Right lobe of liver (tissue), 6 donors: Measurements from ENCODE around the gene C10orf67. TPM values are rescaled to one million over a fixed set of nuclear protein-coding genes. Genes with fewer than 3 reads are reported as not detected.
A peak's percentile ranks its signal among the peaks of the same experiment; 100 is the strongest.

Experiments
- ATAC-seq, 4 donors: fragments of 200-7000 bp; cut with Tn5 transposase; one replicate each; pipeline ENCODE4 v1.9.1; 2020; ENCODE audit warnings: mild to moderate bottlenecking in 4 of 4, moderate library complexity in 4 of 4
- DNase-seq, 3 donors: peaks; one replicate each; pipeline ENCODE4 v3.0.0-alpha.2; 2020
- H3K27ac ChIP-seq, 3 donors: fragments of 200-600 bp; one replicate each; pipeline ENCODE4 v1.8.0; 2022
- H3K27me3 ChIP-seq, 2 donors: fragments of 200-600 bp; one replicate each; pipeline ENCODE4 v1.8.0; 2022
- H3K36me3 ChIP-seq, 4 donors: fragments of 200-600 bp; sonication (generic) in 1 of 4; one replicate each; pipeline versions ENCODE4 v1.5.1 to v1.8.0; 2017 to 2022; ENCODE audit warnings: control low read depth in 1 of 4
- H3K4me1 ChIP-seq, 4 donors: fragments of 200-600 bp; sonication (generic) in 1 of 4; one replicate each; pipeline versions ENCODE4 v1.5.1 to v1.8.0; 2017 to 2022; ENCODE audit warnings: control low read depth in 1 of 4
- H3K4me3 ChIP-seq, 3 donors: fragments of 200-600 bp; one replicate each; pipeline ENCODE4 v1.8.0; 2022
- H3K9me3 ChIP-seq, 4 donors: fragments of 200-600 bp; sonication (generic) in 1 of 4; one replicate each; pipeline versions ENCODE4 v1.5.1 to v1.8.0; 2017 to 2022; ENCODE audit warnings: control low read depth in 1 of 4
- POLR2A ChIP-seq: fragments of 450-650 bp; IDR thresholded peaks from one replicate; pipeline ENCODE4 v1.6.1; 2017; ENCODE audit warnings: antibody characterized with exemption, mild to moderate bottlenecking
- WGBS: methylation state at CpG from one replicate; pipeline ENCODE4 v1.1.6; 2018; ENCODE audit warnings: low coverage, low lambda C conversion rate; ENCODE audit not compliant: insufficient coverage; ENCODE audit errors: missing lambda C conversion rate; 5-methylcytosine and 5-hydroxymethylcytosine counted together
- intact Hi-C, 2 donors: fragments of 100-400 bp; cut with DNase I; formaldehyde crosslinking; loops; one replicate each; pipeline versions ENCODE4 v1.11.2 to v1.14.1; 2022
- total RNA-seq, 6 experiments: library from RNA; depleted of rRNA in 2 of 6; stranded (reverse); fragments of >200 nt in 2 of 6; fragmentation: NEBNext Ultra II Directional in 3 of 6; extraction: Animal tissue kit (Norgen Biotek cat#: 25700) in 3 of 6; gene quantifications; one replicate each; pipeline versions ENCODE4 v1.1.0 to v1.2.4, GENCODE V29; 2016 to 2023
- TF ChIP-seq, protein P1 (sequence below), 4 donors: fragments of 200-600 bp in 3 of 4; fragments of 450-650 bp in 1 of 4; IDR thresholded peaks; one replicate each; pipeline versions ENCODE4 v1.5.1 to v1.8.0; 2016 to 2022; ENCODE audit warnings: antibody characterized with exemption in 4 of 4, mild to moderate bottlenecking in 2 of 4
- donor health status: DM: no; HTN: yes; CAD: no.
- donor health status: DM: no; HTN: no; CAD: no.
- donor health status: DM: no; HTN: no; CAD: no.
- donor health status: DM: no; HTN: yes; CAD: no.
- donor health status: DM: no; HTN: yes; CAD: no.

Gene C10orf67
- total RNA-seq, 6 experiments from 2014 or later: not detected

DNA sequence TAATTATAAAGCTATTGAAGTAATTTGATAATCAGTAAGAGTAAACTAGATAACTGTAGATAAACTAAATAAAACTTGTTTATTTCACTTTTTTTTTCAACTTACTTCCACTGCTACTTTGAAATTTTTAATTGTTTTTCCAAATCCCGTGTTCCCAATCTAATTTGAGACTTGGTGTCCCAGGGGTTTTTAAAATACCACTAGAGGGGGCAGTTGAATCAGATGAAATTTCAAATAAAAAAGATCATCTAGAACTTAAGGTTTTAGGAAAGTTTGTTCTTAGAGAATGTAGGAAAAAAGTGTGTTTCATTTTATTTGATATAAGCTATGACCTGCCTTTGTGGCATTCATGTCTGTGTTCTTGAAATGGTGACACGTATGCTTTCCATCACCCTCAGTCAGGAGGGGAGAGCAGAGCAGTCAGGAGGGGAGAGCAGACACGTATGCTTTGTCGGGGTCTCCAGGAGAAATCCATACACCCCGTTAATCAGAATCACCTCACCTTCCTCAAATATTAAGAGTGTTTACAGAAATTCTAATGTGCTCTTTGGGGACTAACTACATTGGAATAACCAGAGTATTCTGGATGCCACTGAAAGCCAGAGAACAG lies 49.9 kb downstream of the C10orf67 start:
- H3K4me3 ChIP-seq: no peak overlapping the region
- H3K27ac ChIP-seq: no peak overlapping the region
- no peaks in the 10 kb centered on the region for H3K36me3 ChIP-seq
- no peaks in the 10 kb centered on the region for H3K27me3 ChIP-seq
- 42% methylated on average over 5 of the region's 5 CpGs for WGBS
- DNase-seq (no peak), ATAC-seq (no peak)
- TF ChIP-seq, protein P1, sequence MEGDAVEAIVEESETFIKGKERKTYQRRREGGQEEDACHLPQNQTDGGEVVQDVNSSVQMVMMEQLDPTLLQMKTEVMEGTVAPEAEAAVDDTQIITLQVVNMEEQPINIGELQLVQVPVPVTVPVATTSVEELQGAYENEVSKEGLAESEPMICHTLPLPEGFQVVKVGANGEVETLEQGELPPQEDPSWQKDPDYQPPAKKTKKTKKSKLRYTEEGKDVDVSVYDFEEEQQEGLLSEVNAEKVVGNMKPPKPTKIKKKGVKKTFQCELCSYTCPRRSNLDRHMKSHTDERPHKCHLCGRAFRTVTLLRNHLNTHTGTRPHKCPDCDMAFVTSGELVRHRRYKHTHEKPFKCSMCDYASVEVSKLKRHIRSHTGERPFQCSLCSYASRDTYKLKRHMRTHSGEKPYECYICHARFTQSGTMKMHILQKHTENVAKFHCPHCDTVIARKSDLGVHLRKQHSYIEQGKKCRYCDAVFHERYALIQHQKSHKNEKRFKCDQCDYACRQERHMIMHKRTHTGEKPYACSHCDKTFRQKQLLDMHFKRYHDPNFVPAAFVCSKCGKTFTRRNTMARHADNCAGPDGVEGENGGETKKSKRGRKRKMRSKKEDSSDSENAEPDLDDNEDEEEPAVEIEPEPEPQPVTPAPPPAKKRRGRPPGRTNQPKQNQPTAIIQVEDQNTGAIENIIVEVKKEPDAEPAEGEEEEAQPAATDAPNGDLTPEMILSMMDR (IDR thresholded peaks at IDR 0.05): peak; percentile 29 to 64 (median 54)
- TF ChIP-seq POLR2A: no peak
- intact Hi-C loops: no loop called here
- no peaks in the 10 kb centered on the region for H3K9me3 ChIP-seq
- no peaks in the 10 kb centered on the region for H3K4me1 ChIP-seq

DNA sequence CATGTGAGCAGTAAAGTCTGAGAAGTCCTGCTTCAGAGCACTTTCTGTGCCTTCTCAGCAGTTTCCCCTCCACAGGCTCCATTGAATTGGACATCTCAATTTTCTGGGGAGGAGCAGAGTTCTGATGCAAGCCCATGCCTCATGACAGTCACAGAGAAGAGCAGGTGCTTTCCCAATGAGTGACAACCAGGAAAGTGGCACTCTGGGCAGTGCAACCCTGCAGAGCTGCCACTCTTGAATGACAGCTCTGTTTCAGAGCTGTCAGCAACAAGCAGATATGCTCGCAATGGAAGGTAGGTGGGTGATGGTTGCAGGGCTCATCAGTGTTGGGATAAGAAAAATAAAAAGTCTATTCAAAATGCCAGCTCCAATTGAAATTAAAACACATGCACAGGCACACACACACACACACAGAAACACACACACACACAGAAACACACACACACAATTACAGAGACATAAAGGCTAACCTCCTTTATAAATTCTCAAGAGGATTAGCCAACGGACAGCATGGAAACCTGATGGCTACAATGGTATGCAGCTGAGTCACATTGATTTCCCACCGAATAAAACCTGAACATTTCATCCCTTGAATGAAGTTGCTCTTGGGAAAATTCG lies 50.5 kb downstream of the C10orf67 start:
- TF ChIP-seq, protein P1 (IDR thresholded peaks at IDR 0.05): no peak
- no peak for TF ChIP-seq POLR2A
- no peak overlapping the region for H3K4me3 ChIP-seq
- intact Hi-C loops: no loop called here
- no peaks in the 10 kb centered on the region for H3K4me1 ChIP-seq
- WGBS: 38% methylated on average over 4 of the region's 4 CpGs
- H3K36me3 ChIP-seq: no peaks in the 10 kb centered on the region
- ATAC-seq: no peak
- H3K27me3 ChIP-seq: no peaks in the 10 kb centered on the region
- H3K27ac ChIP-seq: no peak overlapping the region
- no peaks in the 10 kb centered on the region for H3K9me3 ChIP-seq
- no peak for DNase-seq

DNA sequence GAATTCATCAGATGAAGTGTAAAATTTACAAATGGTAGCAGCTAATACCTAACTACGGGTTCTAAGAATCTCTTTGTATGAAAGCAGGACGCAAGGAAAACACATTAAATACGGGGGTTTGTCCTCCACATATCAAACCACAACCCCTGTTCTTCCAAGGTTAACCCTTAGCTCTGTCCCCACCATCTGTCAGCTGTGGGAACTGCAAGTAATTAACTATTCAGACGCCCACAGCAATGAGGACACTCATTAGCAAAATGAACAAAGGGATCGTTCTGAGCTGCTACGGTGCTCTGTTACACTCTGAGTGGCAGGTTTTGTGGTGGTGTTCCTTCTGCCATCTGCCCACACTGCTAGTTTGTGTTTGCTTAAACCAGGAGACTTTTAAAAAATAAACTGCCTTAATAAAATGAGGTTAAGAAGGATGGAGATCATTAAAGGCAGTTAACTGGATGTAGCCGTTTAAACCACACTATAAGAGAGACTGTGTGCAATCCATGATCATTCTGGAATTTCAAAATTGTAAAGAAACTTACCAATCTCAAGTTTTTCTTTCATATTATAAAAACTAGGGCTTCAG lies 51.4 kb downstream of the C10orf67 start:
- Histone ChIP-seq H3K9me3 (no peaks in the 10 kb centered on the region), H3K4me3 (no peak overlapping the region), H3K4me1 (no peaks in the 10 kb centered on the region), H3K36me3 (no peaks in the 10 kb centered on the region), H3K27ac (no peak overlapping the region), H3K27me3 (no peaks in the 10 kb centered on the region)
- ATAC-seq (peak; percentile 73 to 77 (median 75)), DNase-seq (no peak)
- TF ChIP-seq, protein P1 (IDR thresholded peaks at IDR 0.05): peak; percentile 43 to 58 (median 48)
- no peak for TF ChIP-seq POLR2A
- intact Hi-C loops: no loop called here
- WGBS: 9% methylated on average over 7 of the region's 7 CpGs

DNA sequence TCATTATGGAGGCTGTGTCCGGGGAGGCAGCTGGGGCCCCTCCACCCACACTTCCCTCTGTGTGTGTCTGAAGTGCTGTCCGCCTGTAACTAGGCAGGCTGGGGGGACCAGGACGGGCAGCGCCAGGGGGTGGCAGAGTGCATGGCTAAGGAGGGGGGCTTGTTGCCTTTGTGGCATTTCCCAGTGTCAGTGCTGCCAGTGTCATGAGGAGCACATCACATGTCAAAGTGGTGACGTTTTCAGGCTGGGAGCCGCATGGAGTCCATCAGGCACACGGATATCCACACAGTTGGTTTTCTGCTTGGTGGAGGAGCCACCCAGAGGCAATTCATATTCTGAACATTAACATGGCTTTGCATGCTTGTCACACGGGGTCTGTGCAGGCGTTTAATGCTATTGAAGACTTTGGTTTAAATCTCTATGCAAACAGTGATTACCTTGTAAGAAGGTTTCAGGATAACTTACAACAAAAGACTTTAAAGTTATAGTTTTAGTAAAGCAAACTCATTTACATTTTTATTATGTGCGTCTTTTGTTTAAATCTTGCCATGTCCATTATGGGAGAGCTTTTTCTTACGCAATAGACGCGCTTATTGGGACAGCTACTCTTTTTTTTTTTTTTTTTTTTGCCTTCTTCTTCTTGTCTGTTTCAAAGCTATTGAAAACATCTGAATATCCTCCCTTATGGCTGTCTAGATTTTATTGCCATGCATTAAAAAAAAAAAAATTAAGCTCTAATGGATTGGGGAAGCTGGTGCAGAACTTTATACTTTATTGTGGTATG lies 52.9 kb downstream of the C10orf67 start:
- no peak for ATAC-seq
- Histone ChIP-seq H3K9me3 (no peaks in the 10 kb centered on the region), H3K36me3 (no peaks in the 10 kb centered on the region), H3K4me3 (no peak overlapping the region), H3K4me1 (no peaks in the 10 kb centered on the region), H3K27ac (no peak overlapping the region), H3K27me3 (no peaks in the 10 kb centered on the region)
- TF ChIP-seq, protein P1 (IDR thresholded peaks at IDR 0.05): no peak
- no peak for TF ChIP-seq POLR2A
- no peak for DNase-seq
- WGBS: 59% methylated on average over 13 of the region's 13 CpGs
- intact Hi-C loops: no loop called here
